Measurements from ENCODE around the gene OR9G1.

GRCh38 chr11:56659755-56660154, 39.1 kb upstream of the OR9G1 start:
- TF ChIP-seq POLR2AphosphoS5 (IDR thresholded peaks at IDR 0.05) = no peak
- TF ChIP-seq POLR2A (IDR thresholded peaks at IDR 0.05) = no peak
- TF ChIP-seq CTCF (IDR thresholded peaks at IDR 0.05) = no peak
